Gastroesophageal sphincter (tissue), 3 donors: ENCODE measurements around the gene SYTL2.

Experiments used
- CTCF ChIP-seq, 4 experiments: fragments of 200-600 bp in 2 of 4; fragments of 450-650 bp in 2 of 4; sonication (generic) in 1 of 4; IDR thresholded peaks; one replicate each; pipeline ENCODE4 v1.5.1; 2017 to 2019; ENCODE audit warnings: antibody characterized with exemption in 4 of 4, mild to moderate bottlenecking in 2 of 4, moderate library complexity in 2 of 4
- POLR2A ChIP-seq, 2 donors: fragments of 450-650 bp; IDR thresholded peaks; one replicate each; pipeline ENCODE4 v1.6.1; 2017; ENCODE audit warnings: antibody characterized with exemption in 2 of 2, mild to moderate bottlenecking in 2 of 2, moderate library complexity in 1 of 2
- POLR2AphosphoS5 ChIP-seq: sonication (generic); formaldehyde crosslinking; IDR thresholded peaks from one replicate; pipeline ENCODE4 v1.6.1; 2017; ENCODE audit warnings: antibody characterized with exemption

- TF ChIP-seq CTCF (IDR thresholded peaks at IDR 0.05) (no peak), POLR2AphosphoS5 (no peak), POLR2A (IDR thresholded peaks at IDR 0.05) (no peak)
These were observed 4.9 kb downstream of the SYTL2 start for GRCh38 chr11:85806016-85806415.
